ELR (cell line): ENCODE data around the gene ADRM1.

Experiments
- DNase-seq: peaks from one replicate; pipeline ENCODE4 v3.0.0-alpha.2; 2015; ENCODE audit warnings: low read depth

Gene ADRM1

DNA sequence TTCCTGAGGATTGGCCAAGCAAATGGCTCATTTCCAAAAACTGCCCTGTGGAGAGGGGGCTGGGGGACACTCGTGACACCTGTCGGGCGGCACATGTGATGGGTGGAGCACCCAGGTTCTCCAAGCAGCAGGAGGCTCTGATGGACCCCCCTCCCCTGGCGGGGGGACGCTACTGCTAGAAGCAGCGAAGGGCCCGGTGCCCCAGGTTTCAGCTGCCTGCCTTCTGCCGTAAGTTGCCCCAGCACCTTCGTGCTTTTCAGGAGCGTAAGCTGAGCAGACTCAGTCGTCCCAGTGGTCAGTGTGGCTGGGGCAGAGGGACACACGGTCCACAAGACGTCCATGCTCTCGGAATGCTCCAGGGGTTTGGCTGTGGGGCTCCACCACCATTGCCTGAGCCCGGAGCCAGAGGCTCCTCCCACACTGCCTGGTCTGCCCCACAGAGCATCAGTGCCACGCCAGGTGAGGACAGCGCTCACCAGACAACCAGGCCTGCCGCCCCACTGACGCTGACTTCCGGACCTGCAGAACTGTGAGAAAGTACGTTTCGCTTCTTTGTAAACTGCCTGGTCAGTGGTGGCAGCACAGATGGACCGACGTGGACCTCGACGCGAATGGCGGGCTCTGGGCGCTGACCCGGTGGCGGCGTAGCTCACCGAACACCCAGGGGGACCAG is 4.1 kb upstream of the ADRM1 start:
- DNase-seq: no peak

GRCh38 chr20:62299666-62300236 is 3.0 kb upstream of the ADRM1 start:
- DNase-seq: no peak

GRCh38 chr20:62300319-62300718 is 2.5 kb upstream of the ADRM1 start:
- no peak for DNase-seq

DNA sequence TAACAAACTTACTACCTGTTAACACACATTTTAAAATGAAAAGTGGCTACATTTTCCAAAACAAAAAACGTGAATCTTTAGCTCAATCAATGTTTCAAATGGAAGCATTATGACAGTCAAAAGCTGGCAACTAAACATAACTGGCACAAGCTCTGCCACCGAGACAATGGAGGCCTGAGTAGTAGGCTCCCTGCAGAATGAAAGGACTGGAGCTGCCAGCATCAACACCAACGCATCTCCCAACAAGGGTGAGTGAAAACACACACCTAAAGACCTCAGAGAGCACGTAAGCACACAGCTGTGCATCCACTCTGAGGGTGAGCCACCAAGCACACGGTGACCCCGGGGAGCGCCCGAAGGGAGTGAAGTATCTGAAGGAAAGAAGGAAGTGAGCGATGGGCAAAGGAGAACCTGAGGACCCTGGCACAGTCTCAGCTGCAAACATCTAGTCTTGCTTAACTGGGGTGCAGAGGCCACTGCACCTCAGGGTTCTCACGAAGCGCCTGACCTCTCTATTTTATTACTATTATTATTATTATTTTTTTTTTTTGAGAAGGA is 1.6 kb upstream of the ADRM1 start:
- DNase-seq: no peak

- peak; percentile 99 for DNase-seq
Observed at GRCh38 chr20:62301773-62302340, 940 bp upstream of the ADRM1 start.

DNA sequence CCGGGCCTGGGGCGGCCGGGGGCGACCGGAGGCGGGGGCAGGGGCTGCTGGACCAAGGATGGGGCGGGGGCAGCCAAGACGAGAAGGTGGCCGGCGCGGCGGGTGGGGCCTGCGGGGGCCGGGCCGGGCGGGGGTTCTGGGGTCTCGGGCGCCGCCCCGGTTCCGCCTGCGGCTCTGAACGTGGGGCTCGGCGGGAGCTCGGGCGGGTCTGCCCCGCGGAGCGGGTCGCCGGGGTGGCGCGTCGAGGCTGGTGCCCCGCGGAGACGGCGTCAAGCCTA is 204 bp downstream of the ADRM1 start:
- no peak for DNase-seq

DNA sequence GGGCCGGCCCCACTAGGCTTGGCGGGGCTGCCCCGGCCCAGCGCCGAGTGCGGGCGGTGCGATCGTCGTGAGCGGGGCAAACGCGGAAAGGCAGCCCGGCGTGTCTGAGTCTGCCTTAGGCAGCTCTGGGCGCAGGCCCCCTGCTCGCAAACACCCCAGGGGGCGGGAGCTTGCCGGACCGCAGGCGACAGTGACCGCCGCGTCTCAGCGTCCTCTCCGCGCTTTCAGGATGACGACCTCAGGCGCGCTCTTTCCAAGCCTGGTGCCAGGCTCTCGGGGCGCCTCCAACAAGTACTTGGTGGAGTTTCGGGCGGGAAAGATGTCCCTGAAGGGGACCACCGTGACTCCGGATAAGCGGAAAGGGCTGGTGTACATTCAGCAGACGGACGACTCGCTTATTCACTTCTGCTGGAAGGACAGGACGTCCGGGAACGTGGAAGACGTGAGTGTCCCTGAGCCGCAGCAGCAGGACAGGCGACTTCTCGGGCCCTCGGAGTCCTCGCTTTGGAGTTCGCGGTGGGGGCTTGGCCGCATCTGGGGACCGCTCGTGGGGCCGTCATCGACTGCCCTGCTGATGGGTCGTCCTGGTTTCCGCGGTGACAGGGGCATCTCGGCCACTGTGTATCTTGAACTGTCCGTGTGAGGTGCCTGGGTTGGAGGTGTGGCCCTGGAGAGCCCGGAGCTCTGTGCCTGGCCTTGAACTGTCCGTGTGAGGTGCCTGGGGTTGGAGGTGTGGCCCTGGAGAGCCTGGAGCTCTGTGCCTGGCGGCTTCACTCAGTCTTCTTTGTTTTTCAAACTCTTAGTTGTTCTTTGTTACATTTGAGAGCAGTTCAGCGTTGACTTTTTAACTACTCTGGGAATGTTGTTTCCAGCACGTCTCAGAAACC is 786 bp downstream of the ADRM1 start:
- DNase-seq: peak; percentile 48

DNA sequence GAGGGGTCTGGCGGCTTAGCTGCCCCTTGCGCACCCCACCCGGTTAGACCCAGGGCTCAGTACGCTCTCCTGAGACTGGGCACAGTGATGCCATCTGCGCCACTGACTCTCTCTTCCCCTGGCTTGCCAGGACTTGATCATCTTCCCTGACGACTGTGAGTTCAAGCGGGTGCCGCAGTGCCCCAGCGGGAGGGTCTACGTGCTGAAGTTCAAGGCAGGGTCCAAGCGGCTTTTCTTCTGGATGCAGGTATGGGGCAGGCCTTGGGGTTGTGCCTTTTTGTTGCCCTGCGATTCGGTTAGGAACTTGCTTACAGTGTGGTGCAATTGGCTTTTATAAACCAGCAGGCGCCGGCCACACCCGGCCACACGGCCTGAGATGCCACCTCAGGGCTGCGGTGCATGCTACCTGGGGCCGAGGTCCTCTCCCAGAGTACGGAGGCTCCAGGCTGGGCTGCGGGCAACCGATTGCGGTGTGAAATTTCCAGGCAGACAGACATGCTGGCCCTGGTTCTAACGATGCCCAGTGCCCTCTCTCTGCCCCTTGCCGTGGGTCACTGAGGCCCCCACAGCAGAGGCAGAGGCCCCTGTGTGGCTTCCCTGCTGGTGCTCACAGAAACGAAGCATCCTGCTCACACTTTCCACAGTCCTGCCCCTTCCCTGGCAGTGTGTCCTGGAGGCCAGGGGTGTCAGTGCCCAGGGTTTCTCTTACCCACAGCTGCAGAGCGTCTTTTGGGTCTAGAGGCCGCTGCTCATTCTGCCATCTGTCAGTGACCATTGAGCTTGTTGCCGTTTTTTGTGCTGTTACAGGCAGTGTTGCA is 1.7 kb downstream of the ADRM1 start:
- DNase-seq: no peak

GRCh38 chr20:62305149-62305764 is 2.5 kb downstream of the ADRM1 start:
- no peak for DNase-seq

- no peak for DNase-seq
Observed at GRCh38 chr20:62305765-62306413, 3.1 kb downstream of the ADRM1 start.

- DNase-seq: no peak
Observed at GRCh38 chr20:62306414-62307187, 3.8 kb downstream of the ADRM1 start.

DNA sequence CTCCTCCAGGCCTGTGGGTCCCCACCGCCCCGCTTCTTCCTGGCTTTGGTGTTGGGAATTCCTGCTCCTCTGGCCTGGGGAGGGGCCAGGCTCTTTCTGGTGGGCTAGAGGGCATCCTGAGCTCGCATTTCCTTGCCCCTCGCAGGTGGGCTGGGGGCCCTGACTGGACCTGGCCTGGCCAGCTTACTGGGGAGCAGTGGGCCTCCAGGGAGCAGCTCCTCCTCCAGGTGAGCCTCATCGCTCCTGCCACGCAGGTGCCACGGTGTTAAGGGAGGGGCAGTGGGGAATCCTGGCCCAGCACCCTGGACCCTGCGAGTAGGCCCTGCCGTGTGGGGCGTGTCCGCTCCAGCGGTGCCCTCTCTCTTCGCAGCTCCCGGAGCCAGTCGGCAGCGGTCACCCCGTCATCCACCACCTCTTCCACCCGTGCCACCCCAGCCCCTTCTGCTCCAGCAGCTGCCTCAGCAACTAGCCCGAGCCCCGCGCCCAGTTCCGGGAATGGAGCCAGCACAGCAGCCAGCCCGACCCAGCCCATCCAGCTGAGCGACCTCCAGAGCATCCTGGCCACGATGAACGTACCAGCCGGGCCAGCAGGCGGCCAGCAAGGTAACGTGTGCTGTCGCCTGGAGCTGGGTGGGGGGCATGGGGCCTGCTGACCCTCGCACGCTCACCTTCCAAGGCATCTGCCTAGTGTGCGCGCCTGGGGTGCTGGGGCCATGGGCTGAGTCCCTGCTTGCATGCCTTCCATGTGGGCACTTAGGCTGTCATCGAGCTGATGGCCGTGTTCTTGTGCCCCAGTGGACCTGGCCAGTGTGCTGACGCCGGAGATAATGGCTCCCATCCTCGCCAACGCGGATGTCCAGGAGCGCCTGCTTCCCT is 4.7 kb downstream of the ADRM1 start:
- no peak for DNase-seq

GRCh38 chr20:62308102-62308822 is 5.5 kb downstream of the ADRM1 start:
- no peak for DNase-seq

- DNase-seq: no peak
Observed at GRCh38 chr20:62309198-62309944, 6.6 kb downstream of the ADRM1 start.

- DNase-seq: no peak
Observed at GRCh38 chr20:62309947-62310756, 7.4 kb downstream of the ADRM1 start.

- DNase-seq: no peak
Observed at GRCh38 chr20:62310757-62311121, 7.9 kb downstream of the ADRM1 start.

GRCh38 chr20:62311150-62311549 is 8.4 kb downstream of the ADRM1 start:
- DNase-seq: no peak
